WERI-Rb-1 (cell line): ENCODE data around the gene SLC25A11.

Experiments
- DNase-seq: peaks from one replicate; pipeline ENCODE4 v3.0.0-alpha.2; 2020
- H3K27ac ChIP-seq: fragments of 250-450 bp; sonication (Bioruptor Pico); 2 replicates; pipeline ENCODE4 v1.5.1; 2020; ENCODE audit warnings: mild to moderate bottlenecking, moderate library complexity
- H3K27me3 ChIP-seq: fragments of 250-450 bp; sonication (Bioruptor Pico); 2 replicates; pipeline ENCODE4 v1.5.1; 2021; ENCODE audit warnings: mild to moderate bottlenecking, low read depth, moderate library complexity; ENCODE audit not compliant: insufficient read depth, severe bottlenecking
- H3K36me3 ChIP-seq: fragments of 250-450 bp; sonication (Bioruptor Pico); 2 replicates; pipeline ENCODE4 v1.5.1; 2020; ENCODE audit warnings: mild to moderate bottlenecking, moderate library complexity
- H3K4me3 ChIP-seq: 2 replicates; pipeline ENCODE4 v1.5.1; 2011; ENCODE audit warnings: low read depth, mild to moderate bottlenecking, control low read depth, low read length
- H3K9me3 ChIP-seq: fragments of 250-450 bp; sonication (Bioruptor Pico); 2 replicates; pipeline ENCODE4 v1.5.1; 2021; ENCODE audit warnings: mild to moderate bottlenecking, moderate library complexity; ENCODE audit not compliant: severe bottlenecking
- TF ChIP-seq, protein P1 (sequence below): IDR thresholded peaks from 2 replicates; pipeline ENCODE4 v1.5.1; 2011; ENCODE audit warnings: low read depth, mild to moderate bottlenecking, control low read depth, inconsistent platforms, low read length

Gene SLC25A11

DNA sequence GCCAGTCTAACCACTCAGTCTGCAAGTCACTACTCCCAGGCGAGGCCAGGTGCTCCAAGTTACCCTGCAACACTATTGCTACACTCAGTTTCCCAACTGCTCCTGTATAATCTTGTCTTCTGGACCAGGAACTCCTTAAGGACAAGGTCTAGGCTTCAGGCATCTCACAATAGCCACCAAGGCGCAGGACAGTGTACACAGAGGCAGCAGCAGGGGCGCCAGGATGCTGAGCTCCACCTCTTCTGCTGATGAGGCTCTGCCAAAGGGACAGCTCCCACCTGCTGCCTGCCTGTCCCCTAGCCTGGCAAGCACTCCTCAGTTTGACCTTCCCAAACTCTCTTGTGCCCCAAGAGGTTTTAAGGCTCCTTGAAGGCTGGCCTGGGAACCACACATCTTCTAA is 3.4 kb downstream of the SLC25A11 start:
- H3K9me3 ChIP-seq, result no peaks in the 10 kb centered on the region
- H3K4me3 ChIP-seq, result no peak overlapping the region
- DNase-seq, result no peak
- no peaks in the 10 kb centered on the region for H3K27me3 ChIP-seq
- TF ChIP-seq, protein P1, sequence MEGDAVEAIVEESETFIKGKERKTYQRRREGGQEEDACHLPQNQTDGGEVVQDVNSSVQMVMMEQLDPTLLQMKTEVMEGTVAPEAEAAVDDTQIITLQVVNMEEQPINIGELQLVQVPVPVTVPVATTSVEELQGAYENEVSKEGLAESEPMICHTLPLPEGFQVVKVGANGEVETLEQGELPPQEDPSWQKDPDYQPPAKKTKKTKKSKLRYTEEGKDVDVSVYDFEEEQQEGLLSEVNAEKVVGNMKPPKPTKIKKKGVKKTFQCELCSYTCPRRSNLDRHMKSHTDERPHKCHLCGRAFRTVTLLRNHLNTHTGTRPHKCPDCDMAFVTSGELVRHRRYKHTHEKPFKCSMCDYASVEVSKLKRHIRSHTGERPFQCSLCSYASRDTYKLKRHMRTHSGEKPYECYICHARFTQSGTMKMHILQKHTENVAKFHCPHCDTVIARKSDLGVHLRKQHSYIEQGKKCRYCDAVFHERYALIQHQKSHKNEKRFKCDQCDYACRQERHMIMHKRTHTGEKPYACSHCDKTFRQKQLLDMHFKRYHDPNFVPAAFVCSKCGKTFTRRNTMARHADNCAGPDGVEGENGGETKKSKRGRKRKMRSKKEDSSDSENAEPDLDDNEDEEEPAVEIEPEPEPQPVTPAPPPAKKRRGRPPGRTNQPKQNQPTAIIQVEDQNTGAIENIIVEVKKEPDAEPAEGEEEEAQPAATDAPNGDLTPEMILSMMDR, result no peak
- no peak overlapping the region for H3K27ac ChIP-seq
- H3K36me3 ChIP-seq, result peaks cover 17% of the 10 kb centered on the region

DNA sequence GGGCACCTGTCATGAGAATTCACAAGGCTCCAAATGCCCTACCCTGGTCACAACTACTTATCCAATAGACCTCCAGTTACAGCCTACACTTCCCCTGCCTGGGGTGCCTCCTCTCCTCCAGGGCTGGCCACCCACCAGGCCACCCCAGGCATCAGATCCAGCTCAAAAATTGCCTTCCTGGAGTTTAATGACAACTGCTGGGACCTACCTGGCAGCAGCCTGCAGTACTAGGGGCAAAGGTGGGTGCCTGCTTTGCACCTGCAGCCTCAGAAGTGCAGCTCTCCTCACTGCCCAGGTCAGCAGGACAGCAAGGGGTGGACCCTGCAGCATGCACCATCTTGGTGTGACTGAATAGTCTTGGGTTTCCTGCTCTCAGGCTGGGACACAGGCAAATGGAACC is 4.2 kb downstream of the SLC25A11 start:
- DNase-seq, result no peak
- peaks cover 16% of the 10 kb centered on the region for H3K36me3 ChIP-seq
- TF ChIP-seq, protein P1, result no peak

DNA sequence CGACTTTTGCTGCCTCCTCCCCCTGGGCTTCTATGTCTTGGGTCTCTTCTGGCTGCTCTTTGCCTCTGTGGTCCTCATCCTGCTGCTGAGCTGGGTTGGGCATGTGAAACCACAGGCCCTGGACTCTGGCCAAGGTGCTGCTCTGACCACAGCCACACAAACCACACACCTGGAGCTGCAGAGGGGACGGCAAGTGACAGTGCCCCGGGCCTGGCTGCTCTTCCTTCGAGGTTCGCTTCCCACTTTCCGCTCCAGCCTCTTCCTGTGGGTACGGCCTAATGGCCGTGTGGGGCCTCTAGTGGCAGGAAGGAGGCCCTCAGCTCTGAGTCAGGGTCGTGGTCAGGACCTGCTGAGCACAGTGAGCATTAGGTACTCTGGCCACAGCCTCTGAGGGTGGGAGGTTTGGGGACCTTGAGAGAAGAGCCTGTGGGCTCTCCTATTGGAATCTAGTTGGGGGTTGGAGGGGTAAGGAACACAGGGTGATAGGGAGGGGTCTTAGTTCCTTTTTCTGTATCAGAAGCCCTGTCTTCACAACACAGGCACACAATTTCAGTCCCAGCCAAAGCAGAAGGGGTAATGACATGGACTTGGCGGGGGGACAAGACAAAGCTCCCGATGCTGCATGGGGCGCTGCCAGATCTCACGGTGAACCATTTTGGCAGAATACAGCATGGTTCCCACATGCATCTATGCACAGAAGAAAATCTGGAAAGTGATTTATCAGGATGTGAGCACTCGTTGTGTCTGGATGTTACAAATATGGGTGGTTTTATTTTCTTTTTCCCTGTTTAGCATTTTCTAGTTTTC is 5.5 kb downstream of the SLC25A11 start:
- Histone ChIP-seq H3K9me3 (no peaks in the 10 kb centered on the region), H3K36me3 (peaks cover 16% of the 10 kb centered on the region), H3K27ac (no peak overlapping the region), H3K27me3 (no peaks in the 10 kb centered on the region), H3K4me3 (peak overlapping the region; percentile 28)
- TF ChIP-seq, protein P1, result peak; percentile 84
- peak; percentile 73 for DNase-seq

More for the DNA sequence above, 4.2 kb downstream of the SLC25A11 start:
- Histone ChIP-seq H3K4me3 (no peak overlapping the region), H3K9me3 (no peaks in the 10 kb centered on the region), H3K27me3 (no peaks in the 10 kb centered on the region), H3K27ac (no peak overlapping the region)

DNA sequence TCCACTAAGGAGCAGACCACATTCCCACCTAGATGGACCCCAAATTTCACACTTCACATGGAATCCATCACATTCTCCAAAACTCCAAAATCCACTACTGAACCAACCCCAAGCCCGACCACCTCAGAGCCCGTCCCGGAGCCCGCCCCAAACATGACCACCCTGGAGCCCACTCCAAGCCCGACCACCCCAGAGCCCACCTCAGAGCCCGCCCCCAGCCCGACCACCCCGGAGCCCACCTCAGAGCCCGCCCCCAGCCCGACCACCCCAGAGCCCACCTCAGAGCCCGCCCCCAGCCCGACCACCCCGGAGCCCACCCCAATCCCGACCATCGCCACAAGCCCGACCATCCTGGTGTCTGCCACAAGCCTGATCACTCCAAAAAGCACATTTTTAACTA is 6.2 kb downstream of the SLC25A11 start:
- H3K27me3 ChIP-seq, result no peaks in the 10 kb centered on the region
- DNase-seq, result no peak
- H3K27ac ChIP-seq, result no peak overlapping the region
- TF ChIP-seq, protein P1, result no peak
- H3K36me3 ChIP-seq, result peaks cover 16% of the 10 kb centered on the region
- H3K9me3 ChIP-seq, result no peaks in the 10 kb centered on the region
- no peak overlapping the region for H3K4me3 ChIP-seq

DNA sequence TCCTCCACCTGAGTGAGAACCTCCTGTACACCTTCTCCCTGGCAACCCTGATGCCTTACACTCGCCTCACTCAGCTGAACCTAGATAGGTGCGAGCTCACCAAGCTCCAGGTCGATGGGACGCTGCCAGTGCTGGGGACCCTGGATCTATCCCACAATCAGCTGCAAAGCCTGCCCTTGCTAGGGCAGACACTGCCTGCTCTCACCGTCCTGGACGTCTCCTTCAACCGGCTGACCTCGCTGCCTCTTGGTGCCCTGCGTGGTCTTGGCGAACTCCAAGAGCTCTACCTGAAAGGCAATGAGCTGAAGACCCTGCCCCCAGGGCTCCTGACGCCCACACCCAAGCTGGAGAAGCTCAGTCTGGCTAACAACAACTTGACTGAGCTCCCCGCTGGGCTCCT is 7.1 kb downstream of the SLC25A11 start:
- H3K27me3 ChIP-seq, result no peaks in the 10 kb centered on the region

More for the DNA sequence above, 7.1 kb downstream of the SLC25A11 start:
- peaks cover 7% of the 10 kb centered on the region for H3K36me3 ChIP-seq
- no peak overlapping the region for H3K4me3 ChIP-seq
- H3K27ac ChIP-seq, result no peak overlapping the region
- H3K9me3 ChIP-seq, result no peaks in the 10 kb centered on the region
- DNase-seq, result no peak
- TF ChIP-seq, protein P1, result no peak
